Esophagus squamous epithelium (tissue), 5 donors: ENCODE measurements around the gene CPE. TPM values are rescaled to one million over a fixed set of nuclear protein-coding genes. Genes with fewer than 3 reads are reported as not detected.

ENCODE experiments used
- DNase-seq: peaks from one replicate; lab custom pipeline; 2025; lab: John Stamatoyannopoulos, UW
- H3K27ac ChIP-seq, 4 donors: fragments of 200-600 bp; sonication (generic); one replicate each; pipeline ENCODE4 v1.5.1; 2016 to 2019; ENCODE audit warnings: mild to moderate bottlenecking in 1 of 4
- H3K27me3 ChIP-seq, 4 donors: fragments of 200-600 bp; sonication (generic); 1 replicate in 3 of 4; 2 replicates in 1 of 4; pipeline versions ENCODE4 v1.5.1 to v1.6.0; 2017 to 2021; ENCODE audit warnings: antibody characterized with exemption in 1 of 4
- H3K36me3 ChIP-seq, 3 donors: fragments of 200-600 bp; sonication (generic); one replicate each; pipeline ENCODE4 v1.5.1; 2016 to 2019
- H3K4me1 ChIP-seq, 3 donors: fragments of 200-600 bp; sonication (generic); one replicate each; pipeline ENCODE4 v1.5.1; 2017 to 2019
- H3K4me3 ChIP-seq, 4 donors: fragments of 200-600 bp; sonication (generic); 1 replicate in 3 of 4; 2 replicates in 1 of 4; pipeline ENCODE4 v1.5.1; 2016 to 2019; ENCODE audit warnings: mild to moderate bottlenecking in 2 of 4, moderate library complexity in 1 of 4
- H3K9me3 ChIP-seq, 3 donors: fragments of 200-600 bp; sonication (generic); one replicate each; pipeline ENCODE4 v1.5.1; 2016 to 2019
- POLR2A ChIP-seq, 4 donors: fragments of 450-650 bp; IDR thresholded peaks; one replicate each; pipeline ENCODE4 v1.6.1; 2017; ENCODE audit warnings: antibody characterized with exemption in 4 of 4, mild to moderate bottlenecking in 4 of 4, moderate library complexity in 3 of 4
- WGBS, 2 donors: methylation state at CpG; one replicate each; pipeline ENCODE4 v1.1.5; 2018; 5-methylcytosine and 5-hydroxymethylcytosine counted together
- intact Hi-C: fragments of 100-400 bp; cut with DNase I; formaldehyde crosslinking; loops from one replicate; pipeline ENCODE4 v1.15.0; 2022
- total RNA-seq, 4 donors: library from RNA; depleted of rRNA; stranded (reverse); fragments of >200 nt; gene quantifications; one replicate each; pipeline ENCODE4 v1.1.0, GENCODE V29; 2016
- TF ChIP-seq, protein P1 (sequence below), 6 experiments: fragments of 450-650 bp in 4 of 6; fragments of 200-600 bp in 2 of 6; sonication (generic) in 2 of 6; IDR thresholded peaks; one replicate each; pipeline ENCODE4 v1.5.1; 2016 to 2019; ENCODE audit warnings: antibody characterized with exemption in 6 of 6, mild to moderate bottlenecking in 4 of 6, moderate library complexity in 4 of 6
- donor health status: DM: yes; HTN: yes; CAD: no.

The CPE gene
- 10 to 100 TPM in 3 of 4 donors, 1 to 10 TPM in 1; 6.6 to 50.4 (median 24.1) TPM for total RNA-seq

DNA sequence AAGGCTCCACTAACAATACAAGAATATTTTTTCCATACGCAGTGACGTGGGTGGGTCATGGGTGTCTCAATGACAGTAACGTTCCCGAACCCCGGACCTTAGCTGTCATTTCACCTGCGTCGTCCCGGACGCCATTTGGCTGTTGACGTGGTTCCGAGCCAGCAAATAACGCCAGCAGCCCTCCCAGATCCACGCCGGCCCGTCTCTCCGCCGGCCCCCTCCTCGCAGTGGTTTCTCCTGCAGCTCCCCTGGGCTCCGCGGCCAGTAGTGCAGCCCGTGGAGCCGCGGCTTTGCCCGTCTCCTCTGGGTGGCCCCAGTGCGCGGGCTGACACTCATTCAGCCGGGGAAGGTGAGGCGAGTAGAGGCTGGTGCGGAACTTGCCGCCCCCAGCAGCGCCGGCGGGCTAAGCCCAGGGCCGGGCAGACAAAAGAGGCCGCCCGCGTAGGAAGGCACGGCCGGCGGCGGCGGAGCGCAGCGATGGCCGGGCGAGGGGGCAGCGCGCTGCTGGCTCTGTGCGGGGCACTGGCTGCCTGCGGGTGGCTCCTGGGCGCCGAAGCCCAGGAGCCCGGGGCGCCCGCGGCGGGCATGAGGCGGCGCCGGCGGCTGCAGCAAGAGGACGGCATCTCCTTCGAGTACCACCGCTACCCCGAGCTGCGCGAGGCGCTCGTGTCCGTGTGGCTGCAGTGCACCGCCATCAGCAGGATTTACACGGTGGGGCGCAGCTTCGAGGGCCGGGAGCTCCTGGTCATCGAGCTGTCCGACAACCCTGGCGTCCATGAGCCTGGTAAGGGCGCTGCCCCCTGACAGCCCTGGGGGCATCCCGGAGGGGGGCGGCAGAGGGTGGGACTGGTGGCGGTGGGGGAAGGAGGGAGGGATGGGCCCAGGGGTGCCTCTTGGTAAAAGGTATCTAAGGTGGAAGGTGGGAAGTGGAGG is at the start of gene CPE:
Gene CPE, plus strand, starts transcription at position 264 of the 933 bp plus-strand sequence. Its CDS starts 214 bp downstream, at position 478.
- no peak for DNase-seq
- Histone ChIP-seq H3K27ac (peak within 1 kb of the TSS; percentile 70 to 89 (median 80)), H3K36me3 (no peaks in the 10 kb centered on the region), H3K4me3 (peak within 1 kb of the TSS; percentile 53 to 74 (median 71)), H3K9me3 (no peaks in the 10 kb centered on the region), H3K4me1 (peaks cover 0 to 31% (median 0%) of the 10 kb centered on the region in 3 donors), H3K27me3 (peaks cover 0 to 33% (median 0%) of the 10 kb centered on the region in 4 donors)
- intact Hi-C loops: no loop called here
- WGBS, 2 donors: 1 to 3% methylated on average over 11 to 15 of the region's 82 CpGs
- TF ChIP-seq POLR2A (IDR thresholded peaks at IDR 0.05): peak in 2 of 4 donors; percentile 70 to 81
- TF ChIP-seq, protein P1, sequence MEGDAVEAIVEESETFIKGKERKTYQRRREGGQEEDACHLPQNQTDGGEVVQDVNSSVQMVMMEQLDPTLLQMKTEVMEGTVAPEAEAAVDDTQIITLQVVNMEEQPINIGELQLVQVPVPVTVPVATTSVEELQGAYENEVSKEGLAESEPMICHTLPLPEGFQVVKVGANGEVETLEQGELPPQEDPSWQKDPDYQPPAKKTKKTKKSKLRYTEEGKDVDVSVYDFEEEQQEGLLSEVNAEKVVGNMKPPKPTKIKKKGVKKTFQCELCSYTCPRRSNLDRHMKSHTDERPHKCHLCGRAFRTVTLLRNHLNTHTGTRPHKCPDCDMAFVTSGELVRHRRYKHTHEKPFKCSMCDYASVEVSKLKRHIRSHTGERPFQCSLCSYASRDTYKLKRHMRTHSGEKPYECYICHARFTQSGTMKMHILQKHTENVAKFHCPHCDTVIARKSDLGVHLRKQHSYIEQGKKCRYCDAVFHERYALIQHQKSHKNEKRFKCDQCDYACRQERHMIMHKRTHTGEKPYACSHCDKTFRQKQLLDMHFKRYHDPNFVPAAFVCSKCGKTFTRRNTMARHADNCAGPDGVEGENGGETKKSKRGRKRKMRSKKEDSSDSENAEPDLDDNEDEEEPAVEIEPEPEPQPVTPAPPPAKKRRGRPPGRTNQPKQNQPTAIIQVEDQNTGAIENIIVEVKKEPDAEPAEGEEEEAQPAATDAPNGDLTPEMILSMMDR (IDR thresholded peaks at IDR 0.05): peak in 5 of 6 experiments; percentile 36 to 77 (median 60)

DNA sequence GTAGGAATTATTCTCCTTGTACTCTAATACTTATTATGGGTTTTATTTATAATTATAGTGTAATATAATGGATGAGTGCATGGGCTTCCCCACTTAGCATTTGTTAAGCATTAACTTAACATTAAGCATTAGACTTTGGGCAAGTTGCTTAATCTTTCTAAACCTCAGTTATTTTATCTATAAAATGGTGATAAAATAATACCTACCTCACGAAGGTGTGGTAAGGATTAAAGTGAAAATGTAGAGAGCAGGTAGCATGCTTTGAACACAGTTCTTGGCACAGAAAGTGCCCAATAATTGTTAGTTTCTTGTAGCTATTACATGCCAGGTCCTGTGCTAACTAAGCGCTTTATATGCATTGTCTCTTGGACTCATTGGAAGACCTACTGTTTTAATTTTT is 48.7 kb upstream of the CPE start:
- intact Hi-C loops: no loop called here
- Histone ChIP-seq H3K4me3 (peak overlapping the region in 2 of 4 donors; percentile 5 to 83), H3K27ac (no peak overlapping the region), H3K9me3 (no peaks in the 10 kb centered on the region), H3K27me3 (no peaks in the 10 kb centered on the region), H3K36me3 (peaks cover 0 to 41% (median 0%) of the 10 kb centered on the region in 3 donors), H3K4me1 (peaks cover 7 to 86% (median 17%) of the 10 kb centered on the region in 3 donors)
- WGBS, 2 donors: 72 to 86% methylated on average over 2 of the region's 2 CpGs
- TF ChIP-seq POLR2A (IDR thresholded peaks at IDR 0.05): no peak
- TF ChIP-seq, protein P1 (IDR thresholded peaks at IDR 0.05): no peak
- no peak for DNase-seq

DNA sequence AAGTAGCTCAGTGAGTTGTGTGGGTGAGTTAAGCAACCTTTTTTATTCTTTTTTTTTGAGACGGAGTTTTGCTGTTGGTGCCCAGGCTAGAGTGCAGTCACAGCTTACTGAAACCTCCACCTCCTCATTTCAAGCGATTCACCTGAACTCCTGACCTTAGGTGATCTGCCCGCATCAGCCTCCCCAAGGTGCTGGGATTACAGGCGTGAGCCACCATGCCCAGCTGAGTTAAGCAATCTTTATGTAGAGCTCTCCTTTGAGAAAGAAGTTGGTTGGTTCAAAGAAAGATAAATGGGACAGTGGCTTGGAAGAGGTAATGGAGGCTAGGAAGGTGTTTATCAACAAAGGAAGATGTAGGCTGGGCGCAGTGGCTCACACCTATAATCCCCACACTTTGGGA is 48.1 kb upstream of the CPE start:
- Histone ChIP-seq H3K27me3 (no peaks in the 10 kb centered on the region), H3K27ac (no peak overlapping the region), H3K36me3 (peaks cover 0 to 47% (median 0%) of the 10 kb centered on the region in 3 donors), H3K4me3 (peak overlapping the region in 1 of 4 donors; percentile 83), H3K4me1 (peaks cover 7 to 86% (median 17%) of the 10 kb centered on the region in 3 donors), H3K9me3 (no peaks in the 10 kb centered on the region)
- no peak for TF ChIP-seq POLR2A (IDR thresholded peaks at IDR 0.05)
- TF ChIP-seq, protein P1 (IDR thresholded peaks at IDR 0.05): no peak
- 72 to 85% methylated on average over 5 of the region's 5 CpGs for WGBS, 2 donors
- no peak for DNase-seq
- intact Hi-C loops: no loop called here

DNA sequence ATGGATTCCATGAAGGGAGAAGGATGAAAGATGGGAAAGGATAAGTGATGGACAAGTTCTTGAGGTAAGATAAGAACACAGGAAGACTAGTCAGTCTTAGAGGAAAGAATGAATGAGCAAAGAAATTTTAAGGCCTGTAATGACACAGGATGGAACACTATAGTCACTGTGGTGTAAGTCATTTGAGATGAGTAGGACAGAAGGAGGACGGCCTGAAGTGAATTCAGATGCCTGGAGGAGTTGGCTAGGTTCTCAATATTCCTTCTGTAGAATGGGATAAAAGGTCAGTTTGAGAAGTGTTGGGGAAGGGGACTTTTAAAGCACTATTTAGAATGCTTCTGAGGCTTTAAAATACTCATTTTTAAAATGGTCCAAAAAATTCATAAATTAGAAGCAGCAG is 47.4 kb upstream of the CPE start:
- intact Hi-C loops: no loop called here
- peak overlapping the region in 1 of 4 donors; percentile 83 for H3K4me3 ChIP-seq

More for the DNA sequence above, 47.4 kb upstream of the CPE start:
- WGBS, 2 donors: 48 to 83% methylated on average over 1 of the region's 1 CpG
- peaks cover 0 to 50% (median 0%) of the 10 kb centered on the region in 3 donors for H3K36me3 ChIP-seq
- no peaks in the 10 kb centered on the region for H3K27me3 ChIP-seq
- H3K9me3 ChIP-seq: no peaks in the 10 kb centered on the region
- peaks cover 3 to 79% (median 11%) of the 10 kb centered on the region in 3 donors for H3K4me1 ChIP-seq
- TF ChIP-seq, protein P1 (IDR thresholded peaks at IDR 0.05): no peak
- TF ChIP-seq POLR2A (IDR thresholded peaks at IDR 0.05): no peak
- DNase-seq: no peak
- no peak overlapping the region for H3K27ac ChIP-seq
